Activated CD4-positive, CD25-positive, alpha-beta regulatory T cell treated with anti-CD3 and anti-CD28 coated beads, Interleukin-2, amount 50 U/mL, for 72 hours (primary cell): ENCODE measurements around the gene APPL2.
"Not testable (repeated sequence)": the region's sequence is repeated elsewhere in the genome, so short reads cannot be mapped to it uniquely, and the experiment has no call there.

Experiments used
- DNase-seq: peaks from one replicate; pipeline ENCODE4 v3.0.0; 2021

The APPL2 gene

GRCh38 chr12:105256011-105256410, 20.0 kb upstream of the APPL2 start:
- DNase-seq: no peak

- DNase-seq: no peak
Observed at GRCh38 chr12:105253866-105254513, 18.0 kb upstream of the APPL2 start.

- no peak for DNase-seq
Observed at GRCh38 chr12:105252901-105253300, 16.9 kb upstream of the APPL2 start.

- not testable (repeated sequence) for DNase-seq
Observed at GRCh38 chr12:105245776-105246427, 9.9 kb upstream of the APPL2 start.

- DNase-seq: no peak
Observed at GRCh38 chr12:105245291-105245690, 9.3 kb upstream of the APPL2 start.

GRCh38 chr12:105240228-105240627, 4.3 kb upstream of the APPL2 start:
- DNase-seq: no peak

GRCh38 chr12:105239304-105239703, 3.3 kb upstream of the APPL2 start:
- no peak for DNase-seq

GRCh38 chr12:105237666-105238065, 1.7 kb upstream of the APPL2 start:
- DNase-seq: no peak

GRCh38 chr12:105235281-105235731, 668 bp downstream of the APPL2 start:
- no peak for DNase-seq

GRCh38 chr12:105234197-105234596, 1.8 kb downstream of the APPL2 start:
- DNase-seq: no peak

GRCh38 chr12:105233041-105233905, 2.7 kb downstream of the APPL2 start:
- no peak for DNase-seq

GRCh38 chr12:105231396-105231795, 4.6 kb downstream of the APPL2 start:
- no peak for DNase-seq

GRCh38 chr12:105229371-105229770, 6.6 kb downstream of the APPL2 start:
- no peak for DNase-seq

GRCh38 chr12:105228966-105229365, 7.0 kb downstream of the APPL2 start:
- DNase-seq: no peak

- no peak for DNase-seq
Observed at GRCh38 chr12:105228494-105228893, 7.5 kb downstream of the APPL2 start.

- DNase-seq: no peak
Observed at GRCh38 chr12:105227879-105228278, 8.1 kb downstream of the APPL2 start.

GRCh38 chr12:105226219-105226618, 9.8 kb downstream of the APPL2 start:
- DNase-seq: no peak

- DNase-seq: no peak
Observed at GRCh38 chr12:105225505-105226015, 10.4 kb downstream of the APPL2 start.

- DNase-seq: no peak
Observed at GRCh38 chr12:105224399-105224798, 11.6 kb downstream of the APPL2 start.

- DNase-seq: no peak
Observed at GRCh38 chr12:105223884-105224283, 12.1 kb downstream of the APPL2 start.

- DNase-seq: no peak
Observed at GRCh38 chr12:105223352-105223845, 12.6 kb downstream of the APPL2 start.

- DNase-seq: no peak
Observed at GRCh38 chr12:105222726-105223351, 13.1 kb downstream of the APPL2 start.

GRCh38 chr12:105222284-105222655, 13.7 kb downstream of the APPL2 start:
- DNase-seq: no peak
